GM18867 (cell line): ENCODE results near the gene JDP2.
"Not testable (repeated sequence)": the region's sequence is repeated elsewhere in the genome, so short reads cannot be mapped to it uniquely, and the experiment has no call there.

Experiments
- ATAC-seq: cut with Tn5 transposase; IDR thresholded peaks from one replicate; pipeline ENCODE4 v1.9.1; 2021; ENCODE audit warnings: mild to moderate bottlenecking, moderate library complexity; ENCODE audit not compliant: unreplicated experiment

Gene JDP2

GRCh38 chr14:75454963-75455546 is 27.2 kb downstream of the JDP2 start:
- no peak for ATAC-seq

GRCh38 chr14:75456069-75456996 is 28.5 kb downstream of the JDP2 start:
- ATAC-seq, result no peak

GRCh38 chr14:75456997-75457335 is 29.1 kb downstream of the JDP2 start:
- ATAC-seq, result no peak

- ATAC-seq, result no peak
Observed at GRCh38 chr14:75457648-75458165, 29.9 kb downstream of the JDP2 start.

GRCh38 chr14:75458305-75458704 is 30.5 kb downstream of the JDP2 start:
- ATAC-seq, result no peak

GRCh38 chr14:75459099-75459741 is 31.4 kb downstream of the JDP2 start:
- no peak for ATAC-seq

GRCh38 chr14:75459791-75460190 is 32.0 kb downstream of the JDP2 start:
- ATAC-seq, result no peak

- ATAC-seq, result no peak
Observed at GRCh38 chr14:75460394-75460793, 32.6 kb downstream of the JDP2 start.

- ATAC-seq, result no peak
Observed at GRCh38 chr14:75461303-75461702, 33.5 kb downstream of the JDP2 start.

GRCh38 chr14:75461755-75462349 is 34.0 kb downstream of the JDP2 start:
- ATAC-seq, result no peak

- no peak for ATAC-seq
Observed at GRCh38 chr14:75464626-75465025, 36.8 kb downstream of the JDP2 start.

- ATAC-seq, result no peak
Observed at GRCh38 chr14:75467763-75468162, 39.9 kb downstream of the JDP2 start.

GRCh38 chr14:75469164-75469563 is 41.3 kb downstream of the JDP2 start:
- no peak for ATAC-seq

- no peak for ATAC-seq
Observed at GRCh38 chr14:75469606-75470237, 41.9 kb downstream of the JDP2 start.

GRCh38 chr14:75470238-75470797 is 42.5 kb downstream of the JDP2 start:
- no peak for ATAC-seq

- ATAC-seq, result no peak
Observed at GRCh38 chr14:75471059-75471458, 43.2 kb downstream of the JDP2 start.

- not testable (repeated sequence) for ATAC-seq
Observed at GRCh38 chr14:75474127-75474526, 46.3 kb downstream of the JDP2 start.

- no peak for ATAC-seq
Observed at GRCh38 chr14:75476274-75476995, 48.6 kb downstream of the JDP2 start.

GRCh38 chr14:75477881-75478280 is 50.1 kb downstream of the JDP2 start:
- ATAC-seq, result no peak
